H9 (cell line): Measurements from ENCODE around the gene INTS3. TPM values are rescaled to one million over a fixed set of nuclear protein-coding genes. Genes with fewer than 3 reads are reported as not detected.
A peak's percentile ranks its signal among the peaks of the same experiment; 100 is the strongest.

ENCODE experiments used
- DNase-seq: peaks from one replicate; pipeline ENCODE4 v3.0.0-alpha.2; 2017
- H2AFZ ChIP-seq: one replicate; pipeline ENCODE4 v1.6.1; 2013; ENCODE audit warnings: mild to moderate bottlenecking, low read length, control low read depth, moderate library complexity
- H2AK5ac ChIP-seq: 2 replicates; pipeline ENCODE4 v1.6.1; 2013; ENCODE audit warnings: low read length, control low read depth, mixed read lengths; ENCODE audit not compliant: insufficient read length
- H2BK120ac ChIP-seq: one replicate; pipeline ENCODE4 v1.6.1; 2013; ENCODE audit warnings: low read depth, mild to moderate bottlenecking, low read length, control low read depth, inconsistent platforms; ENCODE audit not compliant: poor library complexity, severe bottlenecking
- H2BK12ac ChIP-seq: 2 replicates; pipeline ENCODE4 v1.6.1; 2013; ENCODE audit warnings: low read length, control low read depth, mixed read lengths, low read depth; ENCODE audit not compliant: insufficient read length
- H2BK15ac ChIP-seq: 2 replicates; pipeline ENCODE4 v1.6.1; 2013; ENCODE audit warnings: low read depth, low read length, control low read depth
- H2BK20ac ChIP-seq: one replicate; pipeline ENCODE4 v1.6.1; 2013; ENCODE audit warnings: low read depth, mild to moderate bottlenecking, low read length, control low read depth, inconsistent platforms; ENCODE audit not compliant: poor library complexity, severe bottlenecking
- H2BK5ac ChIP-seq: 2 replicates; pipeline ENCODE4 v1.6.1; 2013; ENCODE audit warnings: low read length, control low read depth, mixed read lengths; ENCODE audit not compliant: insufficient read length
- H3K14ac ChIP-seq: 2 replicates; pipeline ENCODE4 v1.6.1; 2013; ENCODE audit warnings: low read length, control low read depth; ENCODE audit not compliant: insufficient read depth
- H3K18ac ChIP-seq: 2 replicates; pipeline ENCODE4 v1.6.1; 2013; ENCODE audit warnings: low read depth, mild to moderate bottlenecking, mixed read lengths, low read length, control low read depth; ENCODE audit not compliant: insufficient read length
- H3K23ac ChIP-seq: 2 replicates; pipeline ENCODE4 v1.6.1; 2013; ENCODE audit warnings: low read length, control low read depth, mixed read lengths, low read depth; ENCODE audit not compliant: insufficient read length
- H3K23me2 ChIP-seq: 2 replicates; pipeline ENCODE4 v1.6.1; 2013; ENCODE audit warnings: low read depth, mild to moderate bottlenecking, mixed read lengths, low read length, control low read depth; ENCODE audit not compliant: insufficient read length, poor library complexity, severe bottlenecking
- H3K27ac ChIP-seq: 2 replicates; pipeline ENCODE4 v1.5.1; 2013; ENCODE audit warnings: low read length, control low read depth, mixed read lengths, low read depth; ENCODE audit not compliant: insufficient read length
- H3K27me3 ChIP-seq: 2 replicates; pipeline ENCODE4 v1.6.1; 2013; ENCODE audit warnings: low read length, control low read depth, inconsistent platforms; ENCODE audit not compliant: insufficient read depth
- H3K4ac ChIP-seq: 2 replicates; pipeline ENCODE4 v1.6.1; 2013; ENCODE audit warnings: low read depth, mild to moderate bottlenecking, control low read depth, inconsistent platforms, low read length, moderate library complexity
- H3K4me1 ChIP-seq: 2 replicates; pipeline ENCODE4 v1.6.1; 2013; ENCODE audit warnings: low read length, control low read depth, inconsistent platforms; ENCODE audit not compliant: insufficient read depth
- H3K4me2 ChIP-seq: 2 replicates; pipeline ENCODE4 v1.6.1; 2013; ENCODE audit warnings: low read length, control low read depth, mixed read lengths; ENCODE audit not compliant: insufficient read length, insufficient read depth
- H3K56ac ChIP-seq: 2 replicates; pipeline ENCODE4 v1.6.1; 2013; ENCODE audit warnings: low read depth, mild to moderate bottlenecking, mixed read lengths, low read length, control low read depth; ENCODE audit not compliant: insufficient read length
- H3K79me1 ChIP-seq: 2 replicates; pipeline ENCODE4 v1.6.1; 2013; ENCODE audit warnings: low read depth, mild to moderate bottlenecking, moderate library complexity, low read length, control low read depth, inconsistent platforms; ENCODE audit not compliant: insufficient read depth, poor library complexity, severe bottlenecking
- H3K79me2 ChIP-seq: 2 replicates; pipeline ENCODE4 v1.6.1; 2013; ENCODE audit warnings: low read length, control low read depth, inconsistent platforms; ENCODE audit not compliant: insufficient read depth
- H3K9ac ChIP-seq: 2 replicates; pipeline ENCODE4 v1.6.1; 2013; ENCODE audit warnings: low read length, control low read depth, mixed read lengths; ENCODE audit not compliant: insufficient read length; ENCODE audit errors: extremely low read depth
- H3K9me3 ChIP-seq: one replicate; pipeline ENCODE4 v1.6.1; 2013; ENCODE audit warnings: low read depth, low read length, inconsistent platforms; ENCODE audit not compliant: control insufficient read depth
- H3T11ph ChIP-seq: one replicate; pipeline ENCODE4 v1.6.1; 2013; ENCODE audit warnings: mild to moderate bottlenecking, low read length, control low read depth, inconsistent platforms
- H4K20me1 ChIP-seq: one replicate; pipeline ENCODE4 v1.6.1; 2013; ENCODE audit not compliant: control insufficient read depth, insufficient read length, insufficient read depth
- H4K5ac ChIP-seq: 2 replicates; pipeline ENCODE4 v1.6.1; 2013; ENCODE audit warnings: low read depth, mild to moderate bottlenecking, mixed read lengths, low read length, control low read depth; ENCODE audit not compliant: insufficient read length
- H4K8ac ChIP-seq: replicated peaks from 2 replicates; pipeline ENCODE4 v1.6.1; 2013; ENCODE audit warnings: low read length, control low read depth, mixed read lengths, low read depth; ENCODE audit not compliant: insufficient read length
- H4K91ac ChIP-seq: 2 replicates; pipeline ENCODE4 v1.6.1; 2013; ENCODE audit warnings: low read depth, mild to moderate bottlenecking, moderate library complexity, mixed read lengths, low read length, control low read depth; ENCODE audit not compliant: insufficient read length
- H3K27ac Mint-ChIP-seq, 3 experiments: 2 replicates in 2 of 3; 3 replicates in 1 of 3; pipeline ENCODE4 v1.8.0; 2020 to 2021; ENCODE audit warnings: mixed read lengths in 3 of 3, mild to moderate bottlenecking in 1 of 3, moderate library complexity in 1 of 3
- H3K27me3 Mint-ChIP-seq: 2 replicates; pipeline ENCODE4 v1.8.0; 2021; ENCODE audit warnings: low read depth, mild to moderate bottlenecking, moderate library complexity, mixed read lengths
- H3K36me3 Mint-ChIP-seq, 3 experiments: 2 replicates in 2 of 3; 3 replicates in 1 of 3; pipeline ENCODE4 v1.8.0; 2020 to 2021; ENCODE audit warnings: low read depth in 3 of 3, mixed read lengths in 3 of 3; ENCODE audit not compliant: insufficient read depth in 1 of 3
- H3K4me1 Mint-ChIP-seq, 2 experiments: 2 replicates each; pipeline ENCODE4 v1.8.0; 2020; ENCODE audit warnings: mixed read lengths in 2 of 2
- H3K4me3 Mint-ChIP-seq, 2 experiments: 2 replicates in 1 of 2; 3 replicates in 1 of 2; pipeline ENCODE4 v1.8.0; 2020 to 2021; ENCODE audit warnings: mild to moderate bottlenecking in 2 of 2, mixed read lengths in 2 of 2, moderate library complexity in 1 of 2
- H3K9me3 Mint-ChIP-seq, 2 experiments: 2 replicates in 1 of 2; 3 replicates in 1 of 2; pipeline ENCODE4 v1.8.0; 2020; ENCODE audit warnings: mild to moderate bottlenecking in 2 of 2, mixed read lengths in 2 of 2, moderate library complexity in 1 of 2
- CTCF ChIP-seq: fragments of 200-600 bp; sonication (generic); conservative IDR thresholded peaks from 3 replicates; pipeline ENCODE4 v1.8.0; 2021; ENCODE audit warnings: antibody characterized with exemption, mild to moderate bottlenecking
- WGBS: extraction: QIAGEN DNeasy Blood & Tissue Kit; methylation state at CpG from one replicate; pipeline ENCODE4 v1.1.7; 2013; ENCODE audit warnings: missing lambda C conversion rate, low lambda C conversion rate, mixed read lengths; ENCODE audit not compliant: insufficient read length; ENCODE audit errors: extremely low coverage; 5-methylcytosine and 5-hydroxymethylcytosine counted together
- total RNA-seq: library from RNA; stranded (reverse); gene quantifications from 2 replicates; pipeline ENCODE4 v1.2.1, GENCODE V29; 2021

Gene INTS3
- total RNA-seq, 1 experiment from 2014 or later: 67.1 TPM

DNA sequence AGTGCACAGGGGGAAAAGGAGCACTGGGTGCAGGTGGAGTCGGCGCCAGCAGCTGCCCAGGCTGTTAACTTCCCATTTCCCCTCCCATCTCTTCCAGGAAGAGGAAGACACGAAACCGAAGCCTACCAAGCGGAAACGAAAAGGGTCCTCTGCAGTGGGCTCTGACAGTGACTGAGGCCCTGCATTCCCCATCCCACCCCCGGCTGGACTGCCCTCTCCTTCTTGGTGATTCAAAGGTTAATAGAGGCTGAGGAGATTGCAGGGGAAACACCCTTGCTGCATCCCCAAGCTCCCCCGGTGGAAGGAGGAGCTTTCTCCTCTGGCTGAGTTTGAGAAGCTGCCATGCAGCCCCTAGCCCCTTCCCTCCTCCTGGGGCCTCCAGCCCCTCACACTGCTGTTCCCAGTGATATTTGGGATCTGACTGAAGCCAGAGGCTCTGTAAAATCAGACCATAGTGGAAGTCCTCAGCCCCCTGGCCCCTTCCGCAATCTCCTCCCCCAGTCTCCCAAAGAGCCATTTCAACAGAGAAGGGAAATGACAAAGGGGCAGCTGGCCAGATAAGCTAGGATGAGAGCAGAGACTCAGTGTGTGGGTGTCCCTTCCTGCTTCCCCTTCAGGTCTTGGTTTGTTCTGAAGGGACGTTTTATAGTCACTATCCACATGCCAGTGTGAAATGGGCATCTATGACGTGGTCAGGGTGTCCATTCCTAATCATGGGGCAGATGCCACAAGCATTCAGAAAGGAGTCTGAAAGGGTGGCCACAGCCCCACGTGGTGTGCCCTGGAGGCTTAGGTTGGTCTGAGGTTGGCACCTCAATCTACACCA, 45.5 kb downstream of the INTS3 start:
- no peaks in the 10 kb centered on the region for H3K27me3 ChIP-seq
- H2AFZ ChIP-seq: no peak overlapping the region
- no peak overlapping the region for H3K18ac ChIP-seq
- peaks cover 5% of the 10 kb centered on the region; the same call in 1 of the 2 replicates for H3K4me1 ChIP-seq
- H3K14ac ChIP-seq: no peak overlapping the region
- no peaks in the 10 kb centered on the region for H3K79me1 ChIP-seq
- Mint-ChIP-seq H3K9me3 (no peaks in the 10 kb centered on the region), H3K27ac (peak overlapping the region in 1 of 3 experiments; percentile 40; a peak in 2 of 7 replicates), H3K27me3 (no peaks in the 10 kb centered on the region), H3K4me1 (peaks cover 35 to 52% of the 10 kb centered on the region in 2 experiments), H3K36me3 (peaks cover 23 to 67% (median 54%) of the 10 kb centered on the region in 3 experiments; a peak in 6 of 7 replicates), H3K4me3 (peak overlapping the region; percentile 21 to 89; a peak in 3 of 5 replicates)
- no peaks in the 10 kb centered on the region for H3K79me2 ChIP-seq
- no peak overlapping the region for H3T11ph ChIP-seq
- H4K5ac ChIP-seq: no peak overlapping the region
- H2BK12ac ChIP-seq: no peak overlapping the region
- no peak overlapping the region for H2AK5ac ChIP-seq
- no peak overlapping the region for H3K4ac ChIP-seq
- peaks cover 10% of the 10 kb centered on the region for H3K23me2 ChIP-seq
- H3K4me2 ChIP-seq: no peak overlapping the region
- no peak overlapping the region for H2BK15ac ChIP-seq
- H3K56ac ChIP-seq: no peak overlapping the region
- DNase-seq: no peak
- no peak overlapping the region for H3K27ac ChIP-seq
- no peak overlapping the region for H2BK120ac ChIP-seq
- WGBS: no CpG with 5 or more reads among the region's 12 CpGs
- H2BK20ac ChIP-seq: no peak overlapping the region
- H4K20me1 ChIP-seq: no peaks in the 10 kb centered on the region
- H4K91ac ChIP-seq: no peak overlapping the region
- TF ChIP-seq CTCF: no peak
- no peaks in the 10 kb centered on the region for H3K9me3 ChIP-seq
- H3K9ac ChIP-seq: no peak overlapping the region
- H3K23ac ChIP-seq: no peak overlapping the region
- no peak overlapping the region for H2BK5ac ChIP-seq
- H4K8ac ChIP-seq: no peak overlapping the region
